Activated naive CD4-positive, alpha-beta T cell treated with anti-CD3 and anti-CD28 coated beads for 36 hours (primary cell): ENCODE data around the gene SPRYD7. TPM values are rescaled to one million over a fixed set of nuclear protein-coding genes. Genes with fewer than 3 reads are reported as not detected.

ENCODE experiments used
- CTCF ChIA-PET: fragments of 350-600 bp; sonication (Branson Sonifier 250); formaldehyde crosslinking; loops from one replicate; lab custom pipeline; 2021; ENCODE audit warnings: antibody characterized with exemption; lab: Charles Lee
- DNase-seq: peaks from one replicate; pipeline ENCODE4 v3.0.0-alpha.2; 2020
- H3K27ac Mint-ChIP-seq: one replicate; pipeline ENCODE4 v1.8.0; 2021; ENCODE audit warnings: mild to moderate bottlenecking, mixed read lengths
- H3K27me3 Mint-ChIP-seq: one replicate; pipeline ENCODE4 v1.8.0; 2021; ENCODE audit warnings: low read depth, mixed read lengths
- H3K36me3 Mint-ChIP-seq: one replicate; pipeline ENCODE4 v1.8.0; 2021; ENCODE audit warnings: low read depth, mixed read lengths
- H3K4me1 Mint-ChIP-seq: one replicate; pipeline ENCODE4 v1.8.0; 2021; ENCODE audit warnings: low read depth, mixed read lengths
- H3K4me3 Mint-ChIP-seq: one replicate; pipeline ENCODE4 v1.8.0; 2021; ENCODE audit warnings: mild to moderate bottlenecking, moderate library complexity, mixed read lengths
- H3K9me3 Mint-ChIP-seq: one replicate; pipeline ENCODE4 v1.8.0; 2021; ENCODE audit warnings: mixed read lengths
- intact Hi-C: fragments of 100-400 bp; cut with micrococcal nuclease; formaldehyde crosslinking; loops from one replicate; pipeline ENCODE4 v1.15.1; 2023
- total RNA-seq, 2 experiments: library from RNA; stranded (reverse); gene quantifications; one replicate each; pipeline ENCODE4 v1.2.3, GENCODE V29; 2021

SPRYD7 gene
- total RNA-seq, 2 experiments from 2014 or later, result 2.5 to 2.6 TPM

DNA sequence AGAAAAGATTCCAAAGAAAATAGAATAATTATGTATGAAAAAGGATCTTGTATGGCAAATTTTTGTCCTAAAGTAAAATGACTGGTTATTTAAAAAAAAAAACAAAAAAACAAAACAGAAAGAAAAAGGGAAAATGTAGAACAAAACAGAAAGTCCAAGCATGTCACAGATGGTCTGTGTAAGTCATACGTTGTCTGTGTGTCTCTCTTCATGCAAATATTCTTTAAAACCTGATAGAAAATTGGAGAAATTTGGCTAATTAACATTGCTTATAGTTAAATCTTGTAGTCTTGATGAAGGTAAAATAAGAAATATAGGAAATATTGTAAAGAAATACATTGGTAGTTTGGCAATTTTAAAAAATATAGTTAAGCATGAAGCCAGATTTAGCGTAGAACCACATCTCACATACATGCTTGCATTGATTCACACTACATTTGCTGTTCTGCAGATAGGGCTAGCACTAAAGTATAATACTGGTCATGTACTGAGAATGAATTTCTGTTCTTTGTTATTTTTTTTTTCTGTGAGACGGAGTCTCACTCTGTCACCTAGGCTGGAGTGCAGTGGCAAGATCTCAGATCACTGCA, 58.4 kb downstream of the SPRYD7 start:
- Mint-ChIP-seq H3K4me3 (no peak overlapping the region), H3K9me3 (peaks cover 25% of the 10 kb centered on the region), H3K36me3 (peaks cover 8% of the 10 kb centered on the region), H3K27ac (no peak overlapping the region), H3K4me1 (no peaks in the 10 kb centered on the region), H3K27me3 (peaks cover 16% of the 10 kb centered on the region)
- intact Hi-C loops, result no loop called here
- CTCF ChIA-PET, result no interaction called here
- DNase-seq, result no peak

- H3K4me3 Mint-ChIP-seq, result no peak overlapping the region
- CTCF ChIA-PET, result no interaction called here
- peaks cover 8% of the 10 kb centered on the region for H3K36me3 Mint-ChIP-seq
- intact Hi-C loops, result no loop called here
- H3K27ac Mint-ChIP-seq, result no peak overlapping the region
- H3K27me3 Mint-ChIP-seq, result peaks cover 3% of the 10 kb centered on the region
- peaks cover 25% of the 10 kb centered on the region for H3K9me3 Mint-ChIP-seq
- DNase-seq, result no peak
- no peaks in the 10 kb centered on the region for H3K4me1 Mint-ChIP-seq
Measured at GRCh38 chr13:49874430-49874829, 61.7 kb downstream of the SPRYD7 start.

DNA sequence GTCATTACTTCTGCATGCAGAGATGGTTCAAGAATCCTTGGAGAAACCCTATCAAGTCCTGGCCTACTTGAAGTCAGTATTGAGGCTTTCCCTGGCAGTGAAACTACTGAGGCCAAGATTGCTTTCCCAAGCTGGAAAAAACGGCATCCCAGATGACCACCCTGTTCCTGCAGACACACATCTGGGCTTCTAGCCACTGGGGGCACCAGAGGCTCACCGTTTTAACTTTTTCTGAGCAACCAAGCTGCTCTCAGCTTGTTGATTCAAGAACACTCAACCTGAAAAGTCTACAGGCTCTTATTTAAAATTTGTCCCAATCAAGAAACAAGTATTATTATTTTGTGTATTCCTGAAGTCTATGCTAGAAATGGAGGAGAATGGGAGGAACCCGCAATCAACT, 66.6 kb downstream of the SPRYD7 start:
- intact Hi-C loops, result no loop called here
- DNase-seq, result no peak
- no peak overlapping the region for H3K4me3 Mint-ChIP-seq
- H3K36me3 Mint-ChIP-seq, result peaks cover 3% of the 10 kb centered on the region
- H3K9me3 Mint-ChIP-seq, result peaks cover 3% of the 10 kb centered on the region
- H3K27me3 Mint-ChIP-seq, result peaks cover 2% of the 10 kb centered on the region
- CTCF ChIA-PET, result interaction anchor here (0.6 to 0.7 kb wide), 2 partner anchors 25 to 292 kb away, joined by 4 to 5 read pairs; no protein-coding TSS in a partner anchor
- no peak overlapping the region for H3K27ac Mint-ChIP-seq
- no peaks in the 10 kb centered on the region for H3K4me1 Mint-ChIP-seq

GRCh38 chr13:49867834-49868233, 68.3 kb downstream of the SPRYD7 start:
- no peak overlapping the region for H3K27ac Mint-ChIP-seq
- intact Hi-C loops, result no loop called here
- DNase-seq, result no peak
- H3K4me3 Mint-ChIP-seq, result no peak overlapping the region
- H3K27me3 Mint-ChIP-seq, result no peaks in the 10 kb centered on the region
- CTCF ChIA-PET, result no interaction called here
- H3K9me3 Mint-ChIP-seq, result no peaks in the 10 kb centered on the region
- no peaks in the 10 kb centered on the region for H3K4me1 Mint-ChIP-seq
- H3K36me3 Mint-ChIP-seq, result no peaks in the 10 kb centered on the region

DNA sequence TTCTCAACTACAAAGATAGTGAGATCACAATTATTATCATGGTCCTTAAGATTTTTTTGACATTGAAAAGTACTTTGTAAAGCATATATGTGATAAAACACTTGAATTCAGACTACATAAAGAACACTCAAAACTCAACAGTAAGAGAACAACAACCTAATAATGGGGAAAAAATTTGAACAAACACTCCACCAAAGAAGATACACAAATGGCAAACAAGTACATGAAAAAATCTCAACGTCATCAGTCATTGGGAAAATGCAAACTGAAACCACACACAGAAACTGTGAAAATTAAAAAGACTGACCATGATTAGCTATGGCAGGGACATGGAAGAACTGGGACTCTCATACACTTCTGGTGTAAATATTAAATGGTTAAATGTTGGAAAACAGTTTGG, 70.9 kb downstream of the SPRYD7 start:
- H3K4me3 Mint-ChIP-seq, result no peak overlapping the region
- H3K27me3 Mint-ChIP-seq, result no peaks in the 10 kb centered on the region
- DNase-seq, result no peak
- no peaks in the 10 kb centered on the region for H3K9me3 Mint-ChIP-seq
- intact Hi-C loops, result no loop called here
- no peaks in the 10 kb centered on the region for H3K36me3 Mint-ChIP-seq
- no peaks in the 10 kb centered on the region for H3K4me1 Mint-ChIP-seq
- CTCF ChIA-PET, result no interaction called here
- no peak overlapping the region for H3K27ac Mint-ChIP-seq

GRCh38 chr13:49864509-49864908, 71.6 kb downstream of the SPRYD7 start:
- CTCF ChIA-PET, result no interaction called here
- Mint-ChIP-seq H3K27ac (no peak overlapping the region), H3K4me3 (no peak overlapping the region), H3K4me1 (no peaks in the 10 kb centered on the region), H3K36me3 (no peaks in the 10 kb centered on the region), H3K9me3 (no peaks in the 10 kb centered on the region), H3K27me3 (no peaks in the 10 kb centered on the region)
- no peak for DNase-seq
- intact Hi-C loops, result no loop called here

Other genes starting within 250 kb of the SPRYD7 start
- gene EBPL, start 244.9 kb downstream of the SPRYD7 start, total RNA-seq, result 10 to 100 TPM; 46.8 to 49.3 TPM
- 10 to 100 TPM; 47.9 to 50.7 TPM for gene KPNA3, start 143.7 kb downstream of the SPRYD7 start, total RNA-seq
- gene TRIM13, start 60.7 kb upstream of the SPRYD7 start, total RNA-seq, result 10 to 100 TPM; 15.5 to 15.8 TPM
- not detected for gene KCNRG, start 79.1 kb upstream of the SPRYD7 start, total RNA-seq